ENCODE measurements around the gene SLC6A18.
A peak's percentile ranks its signal among the peaks of the same experiment; 100 is the strongest.
"Not testable (repeated sequence)": the region's sequence is repeated elsewhere in the genome, so short reads cannot be mapped to it uniquely, and the experiment has no call there.

The SLC6A18 gene

GRCh38 chr5:1279443-1280151, 54.4 kb downstream of the SLC6A18 start:
- no peak for DNase-seq

DNA sequence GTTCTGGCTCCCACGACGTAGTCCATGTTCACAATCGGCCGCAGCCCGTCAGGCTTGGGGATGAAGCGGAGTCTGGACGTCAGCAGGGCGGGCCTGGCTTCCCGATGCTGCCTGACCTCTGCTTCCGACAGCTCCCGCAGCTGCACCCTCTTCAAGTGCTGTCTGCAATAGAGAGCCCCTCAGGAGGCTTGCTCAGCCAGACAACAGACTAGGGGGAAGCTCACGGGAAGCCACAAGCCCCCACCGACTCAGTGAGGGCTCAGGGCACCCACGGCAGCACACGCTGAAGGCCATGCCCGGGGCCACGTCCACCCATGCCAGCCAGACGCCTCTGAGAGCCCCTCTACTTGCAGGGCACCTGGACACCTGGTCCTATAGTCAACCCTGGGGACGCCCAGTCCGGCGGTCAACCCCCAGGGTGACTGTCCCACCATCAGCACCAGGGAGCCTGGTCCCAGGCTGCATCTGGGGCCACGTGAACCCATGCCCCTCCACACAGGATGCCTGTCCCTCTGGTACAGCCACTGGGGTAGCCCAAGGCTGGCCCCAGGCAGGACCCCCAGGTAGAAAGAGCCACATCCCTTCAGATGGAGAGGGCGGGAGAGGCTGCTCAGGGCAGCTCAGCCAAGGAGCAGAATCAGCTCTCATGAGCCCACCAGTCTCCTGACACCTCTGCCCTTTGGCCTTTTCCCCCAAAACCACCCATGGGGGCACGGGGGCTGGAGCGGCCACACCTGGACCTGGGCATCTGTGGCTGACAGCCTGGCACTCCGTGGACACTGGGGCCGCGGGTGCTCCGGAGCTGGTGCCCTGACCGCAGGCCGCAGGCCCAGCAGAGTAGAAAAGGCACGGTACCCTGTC, 55.2 kb downstream of the SLC6A18 start:
- no peak for DNase-seq

GRCh38 chr5:1281038-1281882, 56.1 kb downstream of the SLC6A18 start:
- no peak for DNase-seq

- DNase-seq: peak; percentile 61
Observed at GRCh38 chr5:1282131-1282992, 57.2 kb downstream of the SLC6A18 start.

- not testable (repeated sequence) for DNase-seq
Observed at GRCh38 chr5:1282993-1283728, 58.0 kb downstream of the SLC6A18 start.

DNA sequence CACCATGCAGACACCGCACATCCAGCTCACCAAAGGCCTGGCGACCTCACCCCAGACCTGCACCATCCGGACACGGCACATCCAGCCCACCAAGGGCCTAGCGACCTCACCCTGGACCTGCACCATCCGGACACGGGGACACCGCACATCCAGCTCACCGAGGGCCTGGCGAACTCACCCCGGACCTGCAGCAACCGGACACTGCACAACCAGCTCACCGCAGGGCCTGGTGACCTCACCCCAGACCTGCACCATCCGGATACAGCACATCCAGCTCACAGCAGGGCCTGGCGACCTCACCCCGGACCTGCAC, 58.5 kb downstream of the SLC6A18 start:
- not testable (repeated sequence) for DNase-seq

DNA sequence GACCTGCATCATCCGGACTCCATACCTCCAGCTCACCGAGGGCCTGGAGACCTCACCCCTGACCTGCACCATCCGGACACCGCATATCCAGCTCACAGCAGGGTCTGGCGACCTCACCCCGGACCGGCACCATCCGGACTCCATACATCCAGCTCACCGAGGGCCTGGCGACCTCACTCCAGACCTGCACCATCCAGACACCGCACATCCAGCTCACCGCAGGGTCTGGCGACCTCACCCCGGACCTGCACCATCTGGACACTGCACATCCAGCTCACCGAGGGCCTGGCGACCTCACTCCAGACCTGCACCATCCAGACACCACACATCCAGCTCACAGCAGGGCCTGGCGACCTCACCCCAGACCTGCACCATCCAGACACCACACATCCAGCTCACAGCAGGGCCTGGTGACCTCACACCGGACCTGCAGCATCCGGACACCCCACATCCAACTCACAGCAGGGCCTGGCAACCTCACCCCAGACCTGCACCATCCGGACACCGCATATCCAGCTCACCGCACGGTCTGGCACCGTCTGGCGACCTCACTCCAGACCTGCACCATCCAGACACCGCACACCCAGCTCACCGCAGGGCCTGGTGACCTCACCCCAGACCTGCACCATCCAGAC, 59.3 kb downstream of the SLC6A18 start:
- not testable (repeated sequence) for DNase-seq

- DNase-seq: no peak
Observed at GRCh38 chr5:1285141-1285540, 60.0 kb downstream of the SLC6A18 start.

DNA sequence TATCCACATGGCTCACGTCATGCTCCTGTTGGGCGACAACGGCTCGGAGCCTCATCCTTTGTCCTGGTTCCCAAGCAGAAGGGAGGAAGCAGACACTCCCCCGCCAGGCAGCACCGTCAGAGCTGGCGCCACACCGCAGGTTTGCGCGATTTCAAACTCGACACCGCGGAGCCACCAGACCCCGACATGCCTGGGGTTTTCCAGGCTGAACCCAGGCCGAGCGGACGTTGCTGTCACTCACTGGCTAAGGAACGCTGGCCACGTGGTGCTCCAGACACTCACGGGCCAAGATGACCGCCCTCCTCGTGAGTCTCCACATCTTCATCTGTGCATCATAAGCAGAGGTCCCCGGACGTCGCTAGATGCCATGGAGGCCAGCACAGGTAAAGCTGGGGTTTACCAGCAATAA, 60.7 kb downstream of the SLC6A18 start:
- DNase-seq: no peak

GRCh38 chr5:1288439-1289335, 63.5 kb downstream of the SLC6A18 start:
- DNase-seq: no peak

DNA sequence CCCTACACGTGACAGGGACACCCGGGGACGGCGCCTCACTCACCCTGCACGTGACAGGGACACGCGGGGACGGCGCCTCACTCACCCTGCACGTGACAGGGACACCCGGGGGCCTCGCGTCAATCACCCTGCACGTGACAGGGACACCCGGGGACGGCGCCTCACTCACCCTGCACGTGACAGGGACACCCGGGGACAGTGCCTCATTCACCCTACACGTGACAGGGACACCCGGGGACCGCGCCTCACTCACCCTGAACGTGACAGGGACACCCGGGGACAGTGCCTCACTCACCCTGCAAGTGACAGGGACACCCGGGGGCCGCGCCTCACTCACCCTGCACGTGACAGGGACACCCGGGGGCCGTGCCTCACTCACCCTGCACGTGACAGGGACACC, 64.4 kb downstream of the SLC6A18 start:
- not testable (repeated sequence) for DNase-seq

GRCh38 chr5:1290956-1291355, 65.8 kb downstream of the SLC6A18 start:
- not testable (repeated sequence) for DNase-seq

DNA sequence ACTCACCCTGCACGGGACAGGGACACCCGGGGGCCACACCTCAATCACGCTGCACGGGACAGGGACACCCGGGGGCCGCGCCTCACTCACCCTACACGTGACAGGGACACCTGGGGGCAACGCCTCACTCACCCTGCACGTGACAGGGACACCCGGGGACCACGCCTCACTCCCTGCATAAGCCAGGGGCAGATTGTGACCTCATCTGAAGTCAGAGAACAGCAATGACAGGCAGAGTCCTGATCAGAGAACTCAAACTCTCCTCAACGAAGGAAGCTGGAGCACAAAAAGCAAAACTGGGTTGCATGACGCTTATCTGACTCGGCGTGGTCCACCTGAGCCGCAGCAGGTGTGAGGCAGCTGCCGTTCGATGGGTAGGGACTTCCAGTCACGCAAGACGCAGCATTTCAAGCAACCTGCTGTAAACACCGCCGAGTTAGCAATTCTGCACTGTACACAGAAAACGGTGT, 66.5 kb downstream of the SLC6A18 start:
- DNase-seq: peak; percentile 60

- no peak for DNase-seq
Observed at GRCh38 chr5:1292139-1292538, 67.0 kb downstream of the SLC6A18 start.

DNA sequence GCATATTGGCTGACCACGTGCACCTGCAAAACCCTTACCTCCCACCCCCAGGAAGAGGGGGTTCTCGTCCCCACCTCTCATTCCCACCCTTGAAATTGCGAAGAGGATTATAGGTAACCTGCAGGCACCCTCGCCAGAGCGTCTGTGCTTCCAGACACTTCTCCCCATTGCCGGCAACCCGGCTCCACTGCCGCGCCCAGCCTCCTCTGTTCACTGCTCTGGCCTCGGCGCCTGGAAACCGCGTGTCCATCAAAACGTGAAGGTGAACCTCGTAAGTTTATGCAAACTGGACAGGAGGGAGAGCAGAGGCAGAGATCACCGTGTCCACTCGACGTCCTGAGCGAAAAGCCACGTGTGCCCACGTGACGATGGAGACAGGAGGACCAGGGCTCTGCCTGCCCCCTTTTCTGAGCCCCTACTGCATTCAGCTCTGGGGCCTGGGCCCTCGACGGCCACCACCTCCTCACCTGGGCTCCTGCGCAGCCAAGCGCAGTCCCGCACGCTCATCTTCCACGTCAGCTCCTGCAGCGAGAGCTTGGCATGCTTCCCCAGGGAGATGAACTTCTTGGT, 67.8 kb downstream of the SLC6A18 start:
- no peak for DNase-seq

DNA sequence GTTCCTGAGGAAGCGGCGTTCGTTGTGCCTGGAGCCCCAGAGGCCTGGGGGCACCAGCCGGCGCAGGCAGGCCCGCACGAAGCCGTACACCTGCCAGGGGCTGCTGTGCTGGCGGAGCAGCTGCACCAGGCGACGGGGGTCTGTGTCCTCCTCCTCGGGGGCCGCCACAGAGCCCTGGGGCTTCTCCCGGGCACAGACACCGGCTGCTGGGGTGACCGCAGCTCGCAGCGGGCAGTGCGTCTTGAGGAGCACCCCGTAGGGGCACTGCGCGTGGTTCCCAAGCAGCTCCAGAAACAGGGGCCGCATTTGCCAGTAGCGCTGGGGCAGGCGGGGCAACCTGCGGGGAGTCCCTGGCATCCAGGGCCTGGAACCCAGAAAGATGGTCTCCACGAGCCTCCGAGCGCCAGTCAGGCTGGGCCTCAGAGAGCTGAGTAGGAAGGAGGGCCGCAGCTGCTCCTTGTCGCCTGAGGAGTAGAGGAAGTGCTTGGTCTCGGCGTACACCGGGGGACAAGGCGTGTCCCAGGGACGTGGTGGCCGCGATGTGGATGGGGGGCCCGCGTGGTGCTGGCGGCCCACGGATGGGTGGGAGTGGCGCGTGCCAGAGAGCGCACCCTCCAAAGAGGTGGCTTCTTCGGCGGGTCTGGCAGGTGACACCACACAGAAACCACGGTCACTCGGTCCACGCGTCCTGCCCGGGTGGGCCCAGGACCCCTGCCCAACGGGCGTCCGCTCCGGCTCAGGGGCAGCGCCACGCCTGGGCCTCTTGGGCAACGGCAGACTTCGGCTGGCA, 68.4 kb downstream of the SLC6A18 start:
- no peak for DNase-seq

DNA sequence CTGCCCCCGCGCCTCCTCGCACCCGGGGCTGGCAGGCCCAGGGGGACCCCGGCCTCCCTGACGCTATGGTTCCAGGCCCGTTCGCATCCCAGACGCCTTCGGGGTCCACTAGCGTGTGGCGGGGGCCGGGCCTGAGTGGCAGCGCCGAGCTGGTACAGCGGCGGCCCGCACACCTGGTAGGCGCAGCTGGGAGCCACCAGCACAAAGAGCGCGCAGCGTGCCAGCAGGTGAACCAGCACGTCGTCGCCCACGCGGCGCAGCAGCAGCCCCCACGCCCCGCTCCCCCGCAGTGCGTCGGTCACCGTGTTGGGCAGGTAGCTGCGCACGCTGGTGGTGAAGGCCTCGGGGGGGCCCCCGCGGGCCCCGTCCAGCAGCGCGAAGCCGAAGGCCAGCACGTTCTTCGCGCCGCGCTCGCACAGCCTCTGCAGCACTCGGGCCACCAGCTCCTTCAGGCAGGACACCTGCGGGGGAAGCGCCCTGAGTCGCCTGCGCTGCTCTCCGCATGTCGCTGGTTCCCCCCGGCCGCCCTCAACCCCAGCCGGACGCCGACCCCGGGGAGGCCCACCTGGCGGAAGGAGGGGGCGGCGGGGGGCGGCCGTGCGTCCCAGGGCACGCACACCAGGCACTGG, 69.1 kb downstream of the SLC6A18 start:
- no peak for DNase-seq

Measured in DMS79 (cell line).